ENCODE results near the gene NLGN4Y.
"Not testable (repeated sequence)": the region's sequence is repeated elsewhere in the genome, so short reads cannot be mapped to it uniquely, and the experiment has no call there.

Gene NLGN4Y

GRCh38 chrY:14834103-14835060, 310.1 kb downstream of the NLGN4Y start:
- peak; percentile 78 for DNase-seq

DNA sequence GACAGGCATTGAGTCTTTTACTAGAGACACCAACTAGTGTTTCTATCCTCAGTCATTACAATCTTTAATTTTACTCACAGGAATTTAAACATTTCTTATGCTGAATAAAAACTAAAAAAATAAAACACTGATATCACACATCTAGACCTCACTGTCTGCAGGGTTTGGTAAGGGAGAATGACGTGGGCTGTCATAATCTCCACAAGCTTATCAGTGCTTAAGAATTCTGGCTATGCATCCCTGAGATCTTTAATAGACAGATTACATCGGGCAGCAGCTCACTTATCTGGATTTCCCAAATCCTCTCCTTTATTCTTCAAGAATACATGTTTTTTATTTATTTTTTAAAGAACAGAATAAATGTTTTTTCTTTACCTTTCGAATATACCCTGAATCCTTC, 313.1 kb downstream of the NLGN4Y start:
- DNase-seq: no peak

DNA sequence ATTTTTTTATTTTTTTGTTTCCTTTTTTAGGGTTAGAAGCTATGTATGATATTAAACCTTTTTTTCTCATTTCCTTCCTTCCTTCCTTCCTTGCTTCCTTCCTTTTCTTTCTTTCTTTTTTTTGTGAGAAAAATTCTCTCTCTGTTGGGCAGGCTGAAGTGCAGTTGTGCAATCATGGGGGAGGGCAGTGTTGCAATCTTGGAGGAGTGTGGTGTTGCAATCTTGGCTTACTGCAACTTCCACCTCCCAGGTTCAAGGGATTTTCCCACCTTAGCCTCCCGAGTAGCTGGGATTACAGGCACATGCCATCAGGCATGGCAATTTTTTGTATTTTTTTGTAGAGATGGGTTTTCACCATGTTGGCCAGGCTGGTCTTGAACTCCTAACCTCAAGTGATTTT, 326.4 kb downstream of the NLGN4Y start:
- DNase-seq: no peak

- no peak for DNase-seq
These were observed 336.1 kb downstream of the NLGN4Y start for GRCh38 chrY:14860448-14860847.

DNA sequence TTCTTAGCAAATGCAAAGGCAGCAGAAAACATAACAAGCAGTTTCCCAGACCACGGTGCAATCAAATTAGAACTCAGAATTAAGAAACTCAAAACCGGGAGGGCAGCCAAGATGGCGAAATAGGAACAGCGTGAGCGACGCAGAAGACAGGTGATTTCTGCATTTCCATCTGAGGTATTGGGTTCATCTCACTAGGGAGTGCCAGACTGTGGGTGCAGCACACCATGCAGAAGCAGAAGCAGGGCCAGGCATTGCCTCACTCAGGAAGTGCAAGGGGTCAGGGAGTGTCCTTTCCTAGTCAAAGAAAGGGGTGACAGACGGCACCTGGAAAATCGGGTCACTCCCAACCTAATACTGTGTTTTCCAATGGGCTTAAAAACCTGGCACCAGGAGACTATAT, 336.7 kb downstream of the NLGN4Y start:
- not testable (repeated sequence) for DNase-seq

DNA sequence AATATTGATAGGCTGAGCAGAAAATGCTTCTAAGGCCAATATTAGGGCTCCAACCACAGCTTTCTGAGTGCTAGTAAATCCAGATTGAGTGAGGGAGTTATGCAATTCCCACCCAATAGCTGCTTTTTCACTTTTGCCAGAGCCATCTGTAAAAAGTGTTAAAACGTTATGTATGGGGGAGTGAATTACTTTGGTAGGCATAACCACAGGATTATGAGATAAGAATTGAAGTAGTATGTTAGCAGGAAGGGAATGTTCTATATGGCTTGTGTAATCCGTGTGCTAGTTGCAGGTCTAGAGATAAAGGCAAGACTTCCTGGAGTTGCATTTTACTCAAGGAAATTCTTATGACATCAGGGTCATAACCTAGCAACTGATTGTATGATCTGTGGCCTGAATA, 347.6 kb downstream of the NLGN4Y start:
- DNase-seq: no peak

All from fibroblast of skin of scalp (primary cell).